ENCODE results near the gene CLDN5.
A peak's percentile ranks its signal among the peaks of the same experiment; 100 is the strongest.

CLDN5 gene

DNA sequence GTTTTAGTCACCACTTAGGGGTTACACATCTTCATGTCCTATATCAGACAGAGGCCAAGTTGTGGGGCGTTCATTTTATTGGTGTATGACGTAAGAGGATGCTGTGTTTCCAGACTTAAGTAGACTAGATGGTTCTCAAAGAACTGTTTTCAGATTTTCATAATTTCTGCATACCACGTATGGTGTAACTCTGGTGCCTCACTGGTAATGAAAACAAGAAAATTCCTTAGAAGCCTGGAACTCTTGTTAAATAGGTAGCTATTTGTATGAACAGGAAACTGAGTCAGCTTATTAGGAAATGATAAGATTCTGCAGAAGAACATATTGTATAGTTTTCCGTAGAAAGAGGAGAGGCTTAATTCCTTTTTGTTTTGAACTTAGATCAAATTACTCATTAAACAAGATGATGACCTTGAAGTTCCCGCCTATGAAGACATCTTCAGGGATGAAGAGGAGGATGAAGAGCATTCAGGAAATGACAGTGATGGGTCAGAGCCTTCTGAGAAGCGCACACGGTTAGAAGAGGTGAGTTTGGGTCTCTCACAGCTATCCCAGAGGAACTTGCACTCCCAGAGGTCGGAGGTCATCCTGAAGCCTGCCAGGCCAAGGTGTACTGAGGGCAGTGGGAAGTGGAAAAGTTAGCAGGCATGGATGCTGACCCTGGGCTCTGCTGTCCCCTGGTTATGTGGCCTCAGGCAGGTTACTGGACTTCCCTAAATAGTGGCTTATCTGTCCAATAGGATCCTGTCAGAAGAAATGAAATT lies 40.5 kb downstream of the CLDN5 start:
- H3K9me3 Mint-ChIP-seq, result no peaks in the 10 kb centered on the region
- no peaks in the 10 kb centered on the region for H3K27me3 Mint-ChIP-seq (ENCODE audit: low read depth)

DNA sequence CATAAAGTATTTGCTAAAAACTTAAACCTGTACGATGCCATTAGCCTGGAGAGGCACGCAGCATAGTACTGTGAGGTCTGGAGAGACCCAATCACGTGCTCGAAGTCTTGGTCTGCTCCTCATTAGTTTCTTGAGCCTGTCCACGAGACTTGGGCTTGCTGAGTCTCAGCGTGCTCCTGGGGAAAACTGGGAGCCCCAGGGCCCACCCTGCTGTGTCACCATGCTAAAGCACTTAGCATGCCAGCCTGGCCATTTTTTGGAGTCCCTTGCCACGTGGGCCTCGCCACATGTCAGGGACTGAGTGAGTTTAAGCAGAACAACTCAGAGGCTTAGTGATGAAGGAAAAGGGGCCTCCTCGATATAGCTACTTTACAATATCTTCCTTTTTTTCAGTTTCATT lies 41.9 kb downstream of the CLDN5 start:
- peaks cover 25% of the 10 kb centered on the region for H3K4me1 Mint-ChIP-seq
- TF ChIP-seq, protein P1, sequence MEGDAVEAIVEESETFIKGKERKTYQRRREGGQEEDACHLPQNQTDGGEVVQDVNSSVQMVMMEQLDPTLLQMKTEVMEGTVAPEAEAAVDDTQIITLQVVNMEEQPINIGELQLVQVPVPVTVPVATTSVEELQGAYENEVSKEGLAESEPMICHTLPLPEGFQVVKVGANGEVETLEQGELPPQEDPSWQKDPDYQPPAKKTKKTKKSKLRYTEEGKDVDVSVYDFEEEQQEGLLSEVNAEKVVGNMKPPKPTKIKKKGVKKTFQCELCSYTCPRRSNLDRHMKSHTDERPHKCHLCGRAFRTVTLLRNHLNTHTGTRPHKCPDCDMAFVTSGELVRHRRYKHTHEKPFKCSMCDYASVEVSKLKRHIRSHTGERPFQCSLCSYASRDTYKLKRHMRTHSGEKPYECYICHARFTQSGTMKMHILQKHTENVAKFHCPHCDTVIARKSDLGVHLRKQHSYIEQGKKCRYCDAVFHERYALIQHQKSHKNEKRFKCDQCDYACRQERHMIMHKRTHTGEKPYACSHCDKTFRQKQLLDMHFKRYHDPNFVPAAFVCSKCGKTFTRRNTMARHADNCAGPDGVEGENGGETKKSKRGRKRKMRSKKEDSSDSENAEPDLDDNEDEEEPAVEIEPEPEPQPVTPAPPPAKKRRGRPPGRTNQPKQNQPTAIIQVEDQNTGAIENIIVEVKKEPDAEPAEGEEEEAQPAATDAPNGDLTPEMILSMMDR (IDR thresholded peaks at IDR 0.05; ENCODE audit: unreplicated experiment in 3 of 3), result no peak
- no peaks in the 10 kb centered on the region for H3K27me3 Mint-ChIP-seq (ENCODE audit: low read depth)
- peaks cover 19% of the 10 kb centered on the region for H3K36me3 Mint-ChIP-seq (ENCODE audit: low read depth)
- no peak overlapping the region for H3K27ac Mint-ChIP-seq
- no peaks in the 10 kb centered on the region for H3K9me3 Mint-ChIP-seq
- H3K4me3 Mint-ChIP-seq, result peak overlapping the region in 1 of 3 experiments; percentile 37

More for the DNA sequence above, 40.5 kb downstream of the CLDN5 start:
- Mint-ChIP-seq H3K36me3 (ENCODE audit: low read depth) (peaks cover 19% of the 10 kb centered on the region), H3K4me1 (peaks cover 15% of the 10 kb centered on the region), H3K27ac (no peak overlapping the region), H3K4me3 (no peak overlapping the region)
- TF ChIP-seq, protein P1 (IDR thresholded peaks at IDR 0.05; ENCODE audit: unreplicated experiment in 3 of 3), result no peak

DNA sequence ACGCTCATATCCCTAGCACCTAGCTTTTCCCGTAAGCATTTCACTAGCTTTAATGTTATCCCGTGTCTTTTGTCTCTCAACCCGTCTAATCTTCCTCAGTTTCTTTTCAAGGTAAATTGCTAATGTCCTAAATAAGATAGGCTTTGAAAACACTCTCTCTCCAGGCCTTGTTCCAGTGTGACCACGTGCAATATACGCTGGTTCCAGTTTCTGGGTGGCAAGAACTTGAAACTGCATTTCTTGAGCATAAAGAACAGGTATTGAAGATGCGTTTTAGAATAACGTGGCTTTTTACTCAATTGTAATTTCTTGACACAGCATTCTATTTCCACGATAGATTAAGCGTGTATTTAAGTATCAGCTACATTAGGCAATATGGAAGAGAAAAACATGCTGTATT lies 43.4 kb downstream of the CLDN5 start:
- TF ChIP-seq, protein P1 (IDR thresholded peaks at IDR 0.05; ENCODE audit: unreplicated experiment in 3 of 3), result no peak
- H3K27ac Mint-ChIP-seq, result no peak overlapping the region
- no peaks in the 10 kb centered on the region for H3K27me3 Mint-ChIP-seq (ENCODE audit: low read depth)
- no peaks in the 10 kb centered on the region for H3K9me3 Mint-ChIP-seq
- peaks cover 15% of the 10 kb centered on the region for H3K36me3 Mint-ChIP-seq (ENCODE audit: low read depth)
- H3K4me3 Mint-ChIP-seq, result peak overlapping the region; percentile 88 to 98 (median 91)
- H3K4me1 Mint-ChIP-seq, result peaks cover 33% of the 10 kb centered on the region

DNA sequence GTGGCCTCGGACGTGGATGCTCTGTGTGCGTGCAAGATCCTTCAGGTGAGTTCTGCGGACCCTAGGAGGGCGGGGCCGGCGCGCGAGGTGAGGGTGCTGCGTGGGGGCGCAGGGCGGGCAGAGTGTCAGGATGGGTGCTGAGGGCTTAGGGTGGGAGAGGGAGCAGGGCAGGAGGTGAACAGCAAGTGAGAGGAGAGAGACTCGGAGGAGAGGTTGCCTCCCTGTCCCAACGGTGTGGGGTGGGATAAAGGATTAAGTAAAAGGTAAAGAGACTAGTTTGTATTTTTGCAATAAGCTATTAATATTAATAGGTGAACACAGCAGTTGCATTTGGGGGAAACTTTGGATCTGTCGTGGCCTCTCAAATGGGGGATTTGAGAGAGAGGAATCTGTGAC lies 44.0 kb downstream of the CLDN5 start:
- Mint-ChIP-seq H3K27me3 (ENCODE audit: low read depth) (no peaks in the 10 kb centered on the region), H3K27ac (peak overlapping the region in 1 of 3 experiments; percentile 100), H3K9me3 (no peaks in the 10 kb centered on the region), H3K4me3 (peak overlapping the region; percentile 88 to 98 (median 91)), H3K4me1 (peaks cover 34% of the 10 kb centered on the region), H3K36me3 (ENCODE audit: low read depth) (peaks cover 12% of the 10 kb centered on the region)
- TF ChIP-seq, protein P1 (IDR thresholded peaks at IDR 0.05; ENCODE audit: unreplicated experiment in 3 of 3), result no peak

DNA sequence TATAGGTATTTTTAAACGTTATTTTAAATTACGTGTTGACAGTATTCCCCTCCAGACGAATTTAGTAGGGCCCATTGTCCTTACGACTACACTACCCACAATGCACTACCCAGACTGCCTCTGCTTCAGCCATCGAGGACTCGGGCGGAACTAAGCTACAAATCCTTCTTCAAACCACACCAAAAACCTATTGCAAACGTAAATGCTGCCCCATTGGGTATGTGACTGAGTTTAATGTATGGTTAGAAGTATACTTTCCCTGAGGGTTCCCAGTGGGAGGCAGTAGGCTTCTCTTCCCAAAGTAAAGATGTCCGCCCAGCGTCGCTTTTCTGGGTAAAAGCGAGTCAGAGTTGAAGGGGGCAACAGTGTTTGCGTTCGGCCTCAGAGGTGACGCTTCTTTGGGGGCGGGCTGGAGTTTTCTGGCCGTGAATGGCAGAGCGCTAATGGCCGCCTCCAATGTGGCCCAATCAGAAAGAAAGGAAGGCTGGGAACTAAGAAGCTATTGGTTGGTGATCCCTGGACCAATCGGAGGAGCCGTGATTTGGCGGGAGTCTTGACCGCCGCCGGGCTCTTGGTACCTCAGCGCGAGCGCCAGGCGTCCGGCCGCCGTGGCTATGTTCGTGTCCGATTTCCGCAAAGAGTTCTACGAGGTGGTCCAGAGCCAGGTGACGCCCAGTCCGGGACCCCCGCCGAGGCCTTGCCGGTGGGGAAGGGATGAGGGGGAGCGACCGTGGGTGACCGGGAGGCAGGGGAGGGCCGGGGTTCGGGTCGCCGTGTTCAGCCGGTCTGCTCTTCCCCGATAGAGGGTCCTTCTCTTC lies 44.6 kb downstream of the CLDN5 start, which contains the start of gene CDC45:
TSS of gene CDC45 (plus strand) at position 566 of the 818 bp plus-strand sequence. CDS start at position 615, 49 bp downstream.
- Mint-ChIP-seq H3K4me1 (peaks cover 34% of the 10 kb centered on the region), H3K27me3 (ENCODE audit: low read depth) (no peaks in the 10 kb centered on the region), H3K4me3 (peak within 1 kb of the TSS; percentile 88 to 98 (median 91)), H3K27ac (peak within 1 kb of the TSS; percentile 99 to 100 (median 100)), H3K9me3 (no peaks in the 10 kb centered on the region), H3K36me3 (ENCODE audit: low read depth) (peaks cover 6% of the 10 kb centered on the region)
- TF ChIP-seq, protein P1 (IDR thresholded peaks at IDR 0.05; ENCODE audit: unreplicated experiment in 3 of 3), result no peak
